GM19043 (cell line): ENCODE results near the gene TAF4B.
"Not testable (repeated sequence)": the region's sequence is repeated elsewhere in the genome, so short reads cannot be mapped to it uniquely, and the experiment has no call there.

Experiments used
- ATAC-seq: cut with Tn5 transposase; IDR thresholded peaks from one replicate; pipeline ENCODE4 v1.9.1; 2021; ENCODE audit warnings: low read depth; ENCODE audit not compliant: unreplicated experiment

TAF4B gene

GRCh38 chr18:26301681-26302080 is 75.4 kb downstream of the TAF4B start:
- ATAC-seq = no peak

GRCh38 chr18:26303222-26303621 is 77.0 kb downstream of the TAF4B start:
- ATAC-seq = not testable (repeated sequence)

GRCh38 chr18:26304511-26304910 is 78.3 kb downstream of the TAF4B start:
- ATAC-seq = no peak

GRCh38 chr18:26307161-26307773 is 81.0 kb downstream of the TAF4B start:
- ATAC-seq = no peak

- ATAC-seq = no peak
Observed at GRCh38 chr18:26309281-26309680, 83.0 kb downstream of the TAF4B start.

- no peak for ATAC-seq
Observed at GRCh38 chr18:26312199-26312598, 86.0 kb downstream of the TAF4B start.

- no peak for ATAC-seq
Observed at GRCh38 chr18:26317398-26317797, 91.2 kb downstream of the TAF4B start.

GRCh38 chr18:26320686-26321085 is 94.4 kb downstream of the TAF4B start:
- no peak for ATAC-seq

- ATAC-seq = no peak
Observed at GRCh38 chr18:26322890-26323653, 96.8 kb downstream of the TAF4B start.

GRCh38 chr18:26325771-26326170 is 99.5 kb downstream of the TAF4B start:
- no peak for ATAC-seq

GRCh38 chr18:26327062-26327461 is 100.8 kb downstream of the TAF4B start:
- ATAC-seq = no peak

GRCh38 chr18:26332991-26333390 is 106.7 kb downstream of the TAF4B start:
- ATAC-seq = no peak

GRCh38 chr18:26335156-26335555 is 108.9 kb downstream of the TAF4B start:
- ATAC-seq = no peak

- ATAC-seq = no peak
Observed at GRCh38 chr18:26335571-26336487, 109.6 kb downstream of the TAF4B start.

- ATAC-seq = no peak
Observed at GRCh38 chr18:26336572-26336971, 110.3 kb downstream of the TAF4B start.

GRCh38 chr18:26342646-26343045 is 116.4 kb downstream of the TAF4B start:
- ATAC-seq = no peak

GRCh38 chr18:26350961-26351360 is 124.7 kb downstream of the TAF4B start:
- ATAC-seq = no peak

GRCh38 chr18:26356045-26356785 is 130.0 kb downstream of the TAF4B start:
- peak; percentile 56 for ATAC-seq

- ATAC-seq = no peak
Observed at GRCh38 chr18:26357960-26358359, 131.7 kb downstream of the TAF4B start.

GRCh38 chr18:26362021-26362420 is 135.8 kb downstream of the TAF4B start:
- no peak for ATAC-seq

- no peak for ATAC-seq
Observed at GRCh38 chr18:26367425-26367824, 141.2 kb downstream of the TAF4B start.
